ENCODE data around the gene KAT2B. TPM values are rescaled to one million over a fixed set of nuclear protein-coding genes. Genes with fewer than 3 reads are reported as not detected.
A peak's percentile ranks its signal among the peaks of the same experiment; 100 is the strongest.

KAT2B gene
- total RNA-seq, 1 donor from 2014 or later, result 8.4 TPM

DNA sequence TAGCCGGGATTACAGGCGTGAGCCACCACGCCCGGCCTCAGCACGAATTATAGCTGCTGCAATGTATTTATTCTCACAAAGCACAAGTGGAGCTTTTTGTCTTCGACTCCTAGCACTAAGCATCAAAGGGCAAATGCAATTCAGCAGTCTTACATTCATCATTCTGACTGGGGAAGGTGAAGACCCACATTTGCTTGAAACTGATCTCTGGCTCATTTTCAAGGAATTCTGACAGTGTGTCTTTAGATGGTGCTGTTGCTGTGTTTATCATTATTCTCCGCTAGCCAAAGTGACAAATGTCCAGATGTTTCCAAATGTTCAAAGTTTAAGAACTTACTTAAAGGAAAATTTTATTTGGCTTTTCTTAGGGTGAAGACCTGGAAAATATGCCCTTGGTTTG lies 89.9 kb downstream of the KAT2B start:
- H3K9me3 ChIP-seq (ENCODE audit: control insufficient read depth in 3 of 3, low read length in 3 of 3), result no peaks in the 10 kb centered on the region
- H3K9ac ChIP-seq (ENCODE audit: low read depth in 1 of 3, low read length in 3 of 3), result no peak overlapping the region
- no peak overlapping the region for H3K4me3 ChIP-seq (ENCODE audit: low read length in 3 of 3)
- H3K4me1 ChIP-seq (ENCODE audit: control insufficient read depth in 3 of 3, insufficient read depth in 3 of 3, low read length in 3 of 3), result peaks cover 0 to 5% (median 0%) of the 10 kb centered on the region in 3 donors
- H3K27me3 ChIP-seq (ENCODE audit: control insufficient read depth in 3 of 3, insufficient read depth in 3 of 3, low read length in 3 of 3), result no peaks in the 10 kb centered on the region
- H3K27ac ChIP-seq (ENCODE audit: low read depth, low read length), result no peak overlapping the region
- peaks cover 10 to 30% (median 23%) of the 10 kb centered on the region in 3 donors for H3K36me3 ChIP-seq (ENCODE audit: control insufficient read depth in 3 of 3, insufficient read depth in 3 of 3, low read length in 3 of 3)

DNA sequence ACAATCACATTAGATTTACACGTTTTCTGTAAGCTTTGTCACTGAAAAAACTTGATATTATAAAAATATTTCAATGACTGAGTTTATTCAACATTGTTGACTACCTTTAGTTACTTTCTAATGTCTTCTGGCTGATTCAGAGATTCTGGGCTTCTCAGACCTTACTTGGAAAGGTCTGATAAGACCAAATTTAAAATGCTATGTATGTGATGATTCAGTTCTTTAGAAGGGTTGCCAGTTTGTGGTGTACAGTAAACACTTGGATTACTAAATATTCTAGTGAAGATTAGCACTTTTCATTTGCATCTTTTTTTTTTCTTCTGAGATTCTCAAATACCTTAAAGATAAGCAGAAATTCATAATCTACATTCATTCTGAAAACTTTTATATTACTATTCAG lies 96.0 kb downstream of the KAT2B start:
- Histone ChIP-seq H3K36me3 (ENCODE audit: control insufficient read depth in 3 of 3, insufficient read depth in 3 of 3, low read length in 3 of 3) (peaks cover 0 to 20% (median 12%) of the 10 kb centered on the region in 3 donors), H3K27ac (ENCODE audit: low read depth, low read length) (no peak overlapping the region), H3K4me1 (ENCODE audit: control insufficient read depth in 3 of 3, insufficient read depth in 3 of 3, low read length in 3 of 3) (no peaks in the 10 kb centered on the region), H3K4me3 (ENCODE audit: low read length in 3 of 3) (no peak overlapping the region), H3K9me3 (ENCODE audit: control insufficient read depth in 3 of 3, low read length in 3 of 3) (no peaks in the 10 kb centered on the region), H3K27me3 (ENCODE audit: control insufficient read depth in 3 of 3, insufficient read depth in 3 of 3, low read length in 3 of 3) (no peaks in the 10 kb centered on the region), H3K9ac (ENCODE audit: low read depth in 1 of 3, low read length in 3 of 3) (no peak overlapping the region)

GRCh38 chr3:20137647-20138046 lies 97.4 kb downstream of the KAT2B start:
- no peak overlapping the region for H3K27ac ChIP-seq (ENCODE audit: low read depth, low read length)
- H3K9ac ChIP-seq (ENCODE audit: low read depth in 1 of 3, low read length in 3 of 3), result no peak overlapping the region
- no peaks in the 10 kb centered on the region for H3K27me3 ChIP-seq (ENCODE audit: control insufficient read depth in 3 of 3, insufficient read depth in 3 of 3, low read length in 3 of 3)
- H3K4me1 ChIP-seq (ENCODE audit: control insufficient read depth in 3 of 3, insufficient read depth in 3 of 3, low read length in 3 of 3), result peaks cover 0 to 6% (median 3%) of the 10 kb centered on the region in 3 donors
- peaks cover 0 to 21% (median 14%) of the 10 kb centered on the region in 3 donors for H3K36me3 ChIP-seq (ENCODE audit: control insufficient read depth in 3 of 3, insufficient read depth in 3 of 3, low read length in 3 of 3)
- no peaks in the 10 kb centered on the region for H3K9me3 ChIP-seq (ENCODE audit: control insufficient read depth in 3 of 3, low read length in 3 of 3)
- H3K4me3 ChIP-seq (ENCODE audit: low read length in 3 of 3), result no peak overlapping the region

GRCh38 chr3:20140881-20141280 lies 100.6 kb downstream of the KAT2B start:
- Histone ChIP-seq H3K27ac (ENCODE audit: low read depth, low read length) (no peak overlapping the region), H3K4me3 (ENCODE audit: low read length in 3 of 3) (no peak overlapping the region), H3K36me3 (ENCODE audit: control insufficient read depth in 3 of 3, insufficient read depth in 3 of 3, low read length in 3 of 3) (peaks cover 0 to 19% (median 12%) of the 10 kb centered on the region in 3 donors), H3K9me3 (ENCODE audit: control insufficient read depth in 3 of 3, low read length in 3 of 3) (no peaks in the 10 kb centered on the region), H3K4me1 (ENCODE audit: control insufficient read depth in 3 of 3, insufficient read depth in 3 of 3, low read length in 3 of 3) (peaks cover 0 to 6% (median 3%) of the 10 kb centered on the region in 3 donors), H3K9ac (ENCODE audit: low read depth in 1 of 3, low read length in 3 of 3) (no peak overlapping the region), H3K27me3 (ENCODE audit: control insufficient read depth in 3 of 3, insufficient read depth in 3 of 3, low read length in 3 of 3) (no peaks in the 10 kb centered on the region)

GRCh38 chr3:20141316-20141715 lies 101.1 kb downstream of the KAT2B start:
- no peak overlapping the region for H3K4me3 ChIP-seq (ENCODE audit: low read length in 3 of 3)
- H3K36me3 ChIP-seq (ENCODE audit: control insufficient read depth in 3 of 3, insufficient read depth in 3 of 3, low read length in 3 of 3), result peaks cover 0 to 20% (median 12%) of the 10 kb centered on the region in 3 donors
- peaks cover 0 to 6% (median 3%) of the 10 kb centered on the region in 3 donors for H3K4me1 ChIP-seq (ENCODE audit: control insufficient read depth in 3 of 3, insufficient read depth in 3 of 3, low read length in 3 of 3)
- no peak overlapping the region for H3K9ac ChIP-seq (ENCODE audit: low read depth in 1 of 3, low read length in 3 of 3)
- no peaks in the 10 kb centered on the region for H3K27me3 ChIP-seq (ENCODE audit: control insufficient read depth in 3 of 3, insufficient read depth in 3 of 3, low read length in 3 of 3)
- no peaks in the 10 kb centered on the region for H3K9me3 ChIP-seq (ENCODE audit: control insufficient read depth in 3 of 3, low read length in 3 of 3)
- no peak overlapping the region for H3K27ac ChIP-seq (ENCODE audit: low read depth, low read length)

- no peak overlapping the region for H3K27ac ChIP-seq (ENCODE audit: low read depth, low read length)
- no peaks in the 10 kb centered on the region for H3K27me3 ChIP-seq (ENCODE audit: control insufficient read depth in 3 of 3, insufficient read depth in 3 of 3, low read length in 3 of 3)
- no peaks in the 10 kb centered on the region for H3K9me3 ChIP-seq (ENCODE audit: control insufficient read depth in 3 of 3, low read length in 3 of 3)
- H3K9ac ChIP-seq (ENCODE audit: low read depth in 1 of 3, low read length in 3 of 3), result peak overlapping the region in 1 of 3 donors; percentile 20
- H3K36me3 ChIP-seq (ENCODE audit: control insufficient read depth in 3 of 3, insufficient read depth in 3 of 3, low read length in 3 of 3), result peaks cover 0 to 24% (median 12%) of the 10 kb centered on the region in 3 donors
- H3K4me1 ChIP-seq (ENCODE audit: control insufficient read depth in 3 of 3, insufficient read depth in 3 of 3, low read length in 3 of 3), result peaks cover 0 to 6% (median 3%) of the 10 kb centered on the region in 3 donors
- no peak overlapping the region for H3K4me3 ChIP-seq (ENCODE audit: low read length in 3 of 3)
Observed at GRCh38 chr3:20141851-20142250, 101.6 kb downstream of the KAT2B start.

DNA sequence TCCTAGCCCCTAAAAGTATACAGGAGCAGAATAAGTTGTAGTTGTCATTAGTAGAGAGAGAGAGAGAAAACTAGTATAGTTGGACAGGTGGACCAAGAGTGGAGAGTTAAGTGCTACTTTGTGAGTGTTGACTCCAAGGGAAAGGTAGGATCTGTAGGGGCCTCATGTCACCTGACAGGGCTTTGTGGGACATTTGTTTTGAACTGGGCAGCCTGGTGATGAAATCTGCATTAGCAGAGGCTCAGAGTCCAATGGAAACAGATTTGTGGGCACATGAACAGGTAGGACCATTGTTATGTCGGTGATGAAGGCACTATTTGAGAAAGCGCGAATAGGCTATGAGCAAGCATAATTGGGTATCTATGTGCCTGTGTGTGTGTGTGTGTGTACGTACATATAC lies 102.3 kb downstream of the KAT2B start:
- Histone ChIP-seq H3K27me3 (ENCODE audit: control insufficient read depth in 3 of 3, insufficient read depth in 3 of 3, low read length in 3 of 3) (no peaks in the 10 kb centered on the region), H3K9me3 (ENCODE audit: control insufficient read depth in 3 of 3, low read length in 3 of 3) (no peaks in the 10 kb centered on the region), H3K36me3 (ENCODE audit: control insufficient read depth in 3 of 3, insufficient read depth in 3 of 3, low read length in 3 of 3) (peaks cover 0 to 22% (median 14%) of the 10 kb centered on the region in 3 donors), H3K27ac (ENCODE audit: low read depth, low read length) (no peak overlapping the region), H3K4me1 (ENCODE audit: control insufficient read depth in 3 of 3, insufficient read depth in 3 of 3, low read length in 3 of 3) (peaks cover 0 to 6% (median 3%) of the 10 kb centered on the region in 3 donors), H3K4me3 (ENCODE audit: low read length in 3 of 3) (no peak overlapping the region), H3K9ac (ENCODE audit: low read depth in 1 of 3, low read length in 3 of 3) (no peak overlapping the region)

DNA sequence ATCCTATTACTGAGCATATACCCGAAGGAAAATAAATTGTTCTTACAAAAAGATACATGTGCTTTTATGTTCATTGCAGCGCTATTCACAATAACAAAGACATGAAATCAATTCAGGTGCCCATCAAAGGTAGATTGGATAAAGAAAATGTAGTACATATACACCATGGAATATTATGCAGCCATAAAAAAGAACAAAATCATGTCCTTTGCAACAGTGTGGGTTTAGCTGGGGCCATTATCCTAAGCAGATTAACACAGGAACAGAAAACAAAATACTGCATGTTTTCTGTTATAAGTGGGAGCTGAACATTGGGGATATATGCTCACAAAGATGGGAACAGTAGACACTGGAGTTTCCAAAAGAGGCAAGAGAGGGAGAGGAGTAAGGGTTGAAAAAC lies 103.3 kb downstream of the KAT2B start:
- Histone ChIP-seq H3K27me3 (ENCODE audit: control insufficient read depth in 3 of 3, insufficient read depth in 3 of 3, low read length in 3 of 3) (no peaks in the 10 kb centered on the region), H3K4me3 (ENCODE audit: low read length in 3 of 3) (no peak overlapping the region), H3K9ac (ENCODE audit: low read depth in 1 of 3, low read length in 3 of 3) (no peak overlapping the region), H3K9me3 (ENCODE audit: control insufficient read depth in 3 of 3, low read length in 3 of 3) (no peaks in the 10 kb centered on the region), H3K36me3 (ENCODE audit: control insufficient read depth in 3 of 3, insufficient read depth in 3 of 3, low read length in 3 of 3) (peaks cover 2 to 27% (median 21%) of the 10 kb centered on the region in 3 donors), H3K4me1 (ENCODE audit: control insufficient read depth in 3 of 3, insufficient read depth in 3 of 3, low read length in 3 of 3) (peaks cover 0 to 6% (median 3%) of the 10 kb centered on the region in 3 donors), H3K27ac (ENCODE audit: low read depth, low read length) (no peak overlapping the region)

DNA sequence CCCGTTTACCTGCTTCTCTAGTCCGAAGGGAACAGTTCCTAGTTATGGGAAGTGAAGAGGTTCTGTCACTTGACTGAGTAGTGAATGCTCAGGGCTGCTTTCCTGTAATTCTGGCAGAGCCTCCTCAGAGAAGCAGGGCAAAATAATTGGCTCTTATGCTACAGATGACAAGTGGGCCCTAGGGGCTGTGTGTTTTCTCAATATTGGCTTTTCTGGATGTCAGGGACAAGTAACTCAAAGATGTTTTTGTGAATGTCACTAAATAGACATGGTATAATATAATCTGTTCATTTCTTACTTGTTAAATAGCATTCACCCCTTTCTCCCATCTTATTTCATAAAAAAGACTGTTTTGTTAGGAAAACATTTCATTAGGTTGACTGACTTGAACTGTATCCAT lies 105.6 kb downstream of the KAT2B start:
- peaks cover 5 to 32% (median 28%) of the 10 kb centered on the region in 3 donors for H3K36me3 ChIP-seq (ENCODE audit: control insufficient read depth in 3 of 3, insufficient read depth in 3 of 3, low read length in 3 of 3)
- no peaks in the 10 kb centered on the region for H3K9me3 ChIP-seq (ENCODE audit: control insufficient read depth in 3 of 3, low read length in 3 of 3)
- H3K9ac ChIP-seq (ENCODE audit: low read depth in 1 of 3, low read length in 3 of 3), result no peak overlapping the region

DNA sequence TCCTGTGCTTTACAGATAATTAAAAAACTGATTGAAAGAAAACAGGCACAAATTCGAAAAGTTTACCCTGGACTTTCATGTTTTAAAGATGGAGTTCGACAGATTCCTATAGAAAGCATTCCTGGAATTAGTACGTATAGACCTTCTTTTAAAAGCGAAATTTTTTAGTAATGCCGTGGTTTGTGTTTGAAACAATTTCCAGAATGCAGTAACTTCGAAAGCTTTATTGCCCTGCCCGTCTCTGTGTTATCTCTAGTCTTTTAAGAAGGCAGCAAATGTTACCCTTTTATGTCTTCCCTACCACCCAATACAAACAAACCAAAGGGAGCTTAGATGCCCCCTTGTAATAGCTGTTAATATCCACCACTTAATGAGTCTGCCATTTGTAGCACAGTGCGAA lies 106.1 kb downstream of the KAT2B start:
- H3K4me1 ChIP-seq (ENCODE audit: control insufficient read depth in 3 of 3, insufficient read depth in 3 of 3, low read length in 3 of 3), result peaks cover 0 to 6% (median 3%) of the 10 kb centered on the region in 3 donors
- H3K36me3 ChIP-seq (ENCODE audit: control insufficient read depth in 3 of 3, insufficient read depth in 3 of 3, low read length in 3 of 3), result peaks cover 5 to 30% (median 28%) of the 10 kb centered on the region in 3 donors
- H3K27ac ChIP-seq (ENCODE audit: low read depth, low read length), result no peak overlapping the region
- H3K9me3 ChIP-seq (ENCODE audit: control insufficient read depth in 3 of 3, low read length in 3 of 3), result no peaks in the 10 kb centered on the region
- H3K9ac ChIP-seq (ENCODE audit: low read depth in 1 of 3, low read length in 3 of 3), result no peak overlapping the region
- no peaks in the 10 kb centered on the region for H3K27me3 ChIP-seq (ENCODE audit: control insufficient read depth in 3 of 3, insufficient read depth in 3 of 3, low read length in 3 of 3)
- H3K4me3 ChIP-seq (ENCODE audit: low read length in 3 of 3), result no peak overlapping the region

More for the DNA sequence above, 105.6 kb downstream of the KAT2B start:
- Histone ChIP-seq H3K4me1 (ENCODE audit: control insufficient read depth in 3 of 3, insufficient read depth in 3 of 3, low read length in 3 of 3) (peaks cover 0 to 6% (median 3%) of the 10 kb centered on the region in 3 donors), H3K27me3 (ENCODE audit: control insufficient read depth in 3 of 3, insufficient read depth in 3 of 3, low read length in 3 of 3) (no peaks in the 10 kb centered on the region), H3K4me3 (ENCODE audit: low read length in 3 of 3) (no peak overlapping the region), H3K27ac (ENCODE audit: low read depth, low read length) (no peak overlapping the region)
